Measurements from ENCODE around the gene CANT1. TPM values are rescaled to one million over a fixed set of nuclear protein-coding genes. Genes with fewer than 3 reads are reported as not detected.

CANT1 gene
- total RNA-seq, 1 experiment from 2014 or later, result 34.1 TPM

GRCh38 chr17:79047923-79048825, 38.6 kb upstream of the CANT1 start:
- POLR2A ChIA-PET, result no interaction called here
- CTCF ChIA-PET, result interaction anchor here (0.7 to 1.5 kb wide), 3 partner anchors 12 to 39 kb away, joined by 3 read pairs; no protein-coding TSS in a partner anchor
- ATAC-seq (no peak), DNase-seq (ENCODE audit: low spot score) (no peak)
- Mint-ChIP-seq H3K27ac (no peak overlapping the region), H3K4me3 (no peak overlapping the region), H3K27me3 (ENCODE audit: low read depth) (peaks cover 18% of the 10 kb centered on the region), H3K9me3 (peaks cover 22% of the 10 kb centered on the region), H3K36me3 (no peaks in the 10 kb centered on the region), H3K4me1 (peaks cover 6% of the 10 kb centered on the region; the same call in 1 of the 2 replicates)
- TF ChIP-seq E2F4 (CRISPR knock-in tag; IDR thresholded peaks at IDR 0.05; ENCODE audit: borderline replicate concordance, low read depth) (no peak), ATF1 (CRISPR knock-in tag; IDR thresholded peaks at IDR 0.05) (no peak), NFATC4 (CRISPR knock-in tag; IDR thresholded peaks at IDR 0.05) (no peak), ZNF121 (CRISPR knock-in tag; IDR thresholded peaks at IDR 0.05) (no peak), AR (CRISPR knock-in tag; IDR thresholded peaks at IDR 0.05) (no peak), CREM (CRISPR knock-in tag; IDR thresholded peaks at IDR 0.05) (no peak), HMGA2 (CRISPR knock-in tag; IDR thresholded peaks at IDR 0.05) (no peak), FOXJ3 (CRISPR knock-in tag; IDR thresholded peaks at IDR 0.05; ENCODE audit: borderline replicate concordance) (no peak)

- Mint-ChIP-seq H3K27me3 (ENCODE audit: low read depth) (peaks cover 17% of the 10 kb centered on the region), H3K27ac (no peak overlapping the region), H3K4me3 (no peak overlapping the region), H3K9me3 (peaks cover 27% of the 10 kb centered on the region), H3K4me1 (peaks cover 6% of the 10 kb centered on the region; the same call in 1 of the 2 replicates), H3K36me3 (no peaks in the 10 kb centered on the region)
- ChIA-PET CTCF (interaction anchor here (0.9 kb wide), 1 partner anchor 12 kb away, joined by 3 read pairs; no protein-coding TSS in a partner anchor), POLR2A (no interaction called here)
- ATAC-seq (no peak), DNase-seq (ENCODE audit: low spot score) (no peak)
- TF ChIP-seq E2F4 (CRISPR knock-in tag; IDR thresholded peaks at IDR 0.05; ENCODE audit: borderline replicate concordance, low read depth), result no peak
- no peak for TF ChIP-seq FOXJ3 (CRISPR knock-in tag; IDR thresholded peaks at IDR 0.05; ENCODE audit: borderline replicate concordance)
- no peak for TF ChIP-seq MXD4 (CRISPR knock-in tag; IDR thresholded peaks at IDR 0.05; ENCODE audit: borderline replicate concordance)
- no peak for TF ChIP-seq IRF2 (CRISPR knock-in tag; IDR thresholded peaks at IDR 0.05; ENCODE audit: borderline replicate concordance, low read depth)
- TF ChIP-seq ZMAT4 (CRISPR knock-in tag; IDR thresholded peaks at IDR 0.05), result no peak
- no peak for TF ChIP-seq NR3C1 (CRISPR knock-in tag; conservative IDR thresholded peaks at IDR 0.05; ENCODE audit: low read depth)
- TF ChIP-seq ZNF416 (CRISPR knock-in tag; IDR thresholded peaks at IDR 0.05), result no peak
- no peak for TF ChIP-seq NFATC4 (CRISPR knock-in tag; IDR thresholded peaks at IDR 0.05)
- TF ChIP-seq FOXK1 (CRISPR knock-in tag; IDR thresholded peaks at IDR 0.05), result no peak
- TF ChIP-seq GTF2I (CRISPR knock-in tag; conservative IDR thresholded peaks at IDR 0.05), result no peak
- TF ChIP-seq SMAD3 (CRISPR knock-in tag; IDR thresholded peaks at IDR 0.05; ENCODE audit: borderline replicate concordance), result no peak
- no peak for TF ChIP-seq SMAD4 (CRISPR knock-in tag; IDR thresholded peaks at IDR 0.05)
Measured at GRCh38 chr17:79047291-79047920, 37.8 kb upstream of the CANT1 start.
